ENCODE measurements around the gene P2RX3.

DNA sequence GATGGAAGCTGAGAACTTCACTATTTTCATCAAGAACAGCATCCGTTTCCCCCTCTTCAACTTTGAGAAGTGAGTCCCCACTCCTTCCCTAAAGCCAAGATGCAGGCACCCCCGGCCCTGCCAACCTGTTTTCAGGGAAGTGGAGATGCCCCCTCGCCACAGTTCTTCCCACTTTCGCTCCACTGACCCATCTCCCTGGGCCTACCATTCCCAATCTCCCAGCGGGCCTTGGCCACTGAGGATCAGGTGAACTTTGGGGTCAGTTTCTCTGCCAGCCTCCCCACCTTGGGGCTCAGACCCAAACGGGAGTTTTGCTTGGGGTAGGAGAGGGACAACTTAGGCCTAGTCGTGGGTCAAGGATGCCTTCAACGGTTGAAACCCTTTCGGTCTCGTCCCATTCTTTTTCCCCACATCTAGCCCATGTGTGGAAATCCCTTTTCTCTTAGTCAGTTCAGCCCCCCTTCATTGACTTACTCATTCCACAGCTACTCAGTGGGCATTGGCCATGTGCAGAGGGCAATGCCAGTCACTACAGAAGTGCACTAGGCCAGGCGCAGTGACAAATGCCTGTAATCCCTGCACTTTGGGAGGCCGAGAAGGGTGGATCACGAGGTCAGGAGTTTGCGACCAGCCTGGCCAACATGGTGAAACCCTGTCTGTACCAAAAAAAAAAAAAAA, 10.6 kb downstream of the P2RX3 start:
- TF ChIP-seq, protein P1, sequence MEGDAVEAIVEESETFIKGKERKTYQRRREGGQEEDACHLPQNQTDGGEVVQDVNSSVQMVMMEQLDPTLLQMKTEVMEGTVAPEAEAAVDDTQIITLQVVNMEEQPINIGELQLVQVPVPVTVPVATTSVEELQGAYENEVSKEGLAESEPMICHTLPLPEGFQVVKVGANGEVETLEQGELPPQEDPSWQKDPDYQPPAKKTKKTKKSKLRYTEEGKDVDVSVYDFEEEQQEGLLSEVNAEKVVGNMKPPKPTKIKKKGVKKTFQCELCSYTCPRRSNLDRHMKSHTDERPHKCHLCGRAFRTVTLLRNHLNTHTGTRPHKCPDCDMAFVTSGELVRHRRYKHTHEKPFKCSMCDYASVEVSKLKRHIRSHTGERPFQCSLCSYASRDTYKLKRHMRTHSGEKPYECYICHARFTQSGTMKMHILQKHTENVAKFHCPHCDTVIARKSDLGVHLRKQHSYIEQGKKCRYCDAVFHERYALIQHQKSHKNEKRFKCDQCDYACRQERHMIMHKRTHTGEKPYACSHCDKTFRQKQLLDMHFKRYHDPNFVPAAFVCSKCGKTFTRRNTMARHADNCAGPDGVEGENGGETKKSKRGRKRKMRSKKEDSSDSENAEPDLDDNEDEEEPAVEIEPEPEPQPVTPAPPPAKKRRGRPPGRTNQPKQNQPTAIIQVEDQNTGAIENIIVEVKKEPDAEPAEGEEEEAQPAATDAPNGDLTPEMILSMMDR (IDR thresholded peaks at IDR 0.05): no peak
- no peak for TF ChIP-seq POLR2A (IDR thresholded peaks at IDR 0.05)

Data from transverse colon (tissue), 3 donors.